GM12892 (cell line): Measurements from ENCODE around the gene MYPN.

Experiments
- POLR2A ChIP-seq: IDR thresholded peaks from 2 replicates; pipeline ENCODE4 v1.6.1; 2011; ENCODE audit warnings: low read depth, low read length, control low read depth
- POLR2AphosphoS5 ChIP-seq: IDR thresholded peaks from 2 replicates; pipeline ENCODE4 v1.6.1; 2011; ENCODE audit warnings: low read depth, low read length, control low read depth

GRCh38 chr10:68086910-68087684 is 22.2 kb upstream of the MYPN start:
- TF ChIP-seq POLR2A = no peak
- no peak for TF ChIP-seq POLR2AphosphoS5
